ENCODE measurements around the gene OPCML.

- TF ChIP-seq CTCF (IDR thresholded peaks at IDR 0.05) (no peak), POLR2AphosphoS5 (IDR thresholded peaks at IDR 0.05; ENCODE audit: insufficient read depth in 1 of 2, low read depth in 1 of 2) (no peak), POLR2A (IDR thresholded peaks at IDR 0.05) (no peak)
Observed at GRCh38 chr11:133337951-133338418, 194.3 kb downstream of the OPCML start.

Data from vagina (tissue), 2 donors.